Measurements from ENCODE around the gene ZNF609. TPM values are rescaled to one million over a fixed set of nuclear protein-coding genes. Genes with fewer than 3 reads are reported as not detected.

Gene ZNF609
- total RNA-seq, 3 donors from 2014 or later (not counting 1 experiment from before 2014, with no cell fraction given): 40.3 to 59.7 (median 55.3) TPM

- WGBS (ENCODE audit: insufficient coverage): 55% methylated on average over 2 of the region's 3 CpGs
- H3K27ac ChIP-seq (ENCODE audit: low read length): no peak overlapping the region
- no peak overlapping the region for H3K27ac Mint-ChIP-seq
These were observed 229.6 kb downstream of the ZNF609 start for GRCh38 chr15:64690008-64690407.

DNA sequence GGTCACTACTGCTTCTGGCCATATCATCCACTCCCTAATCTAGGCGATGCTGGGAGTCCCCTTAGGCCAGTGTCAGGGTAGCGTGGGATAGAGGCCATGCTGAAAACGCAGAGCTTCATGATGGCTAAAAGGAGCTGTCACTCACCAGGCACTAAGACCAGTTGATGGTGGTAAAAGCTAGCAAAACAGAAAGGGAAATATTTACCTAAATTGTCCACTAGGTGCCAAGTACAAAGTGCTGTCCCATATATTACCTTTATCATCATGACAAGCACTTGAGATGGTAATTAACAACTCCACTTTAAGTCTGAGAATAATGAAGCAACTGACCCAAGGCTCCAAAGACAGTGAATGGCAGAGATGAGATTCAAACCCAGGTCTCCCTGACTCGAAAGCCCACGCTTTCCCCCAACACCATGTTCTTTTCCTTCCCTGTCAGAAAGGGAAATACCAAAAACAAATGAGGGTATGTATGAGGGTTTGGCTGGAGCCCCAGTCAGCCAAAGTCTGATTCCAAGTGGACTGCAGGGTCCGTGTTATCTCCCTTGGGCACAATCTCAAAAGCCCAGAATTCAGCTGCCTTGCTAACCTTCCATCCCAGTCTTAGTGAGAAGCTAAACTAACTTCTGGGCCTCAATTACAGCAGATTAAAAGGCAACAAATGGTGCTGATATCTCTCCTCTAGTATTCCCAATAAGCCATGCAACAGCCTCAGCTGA, 230.4 kb downstream of the ZNF609 start:
- H3K4me3 Mint-ChIP-seq: no peak overlapping the region
- Histone ChIP-seq H3K36me3 (ENCODE audit: control insufficient read depth, insufficient read depth, low read length) (peaks cover 38% of the 10 kb centered on the region), H3K4me1 (ENCODE audit: control insufficient read depth, insufficient read depth, low read length) (peaks cover 13% of the 10 kb centered on the region), H3K27me3 (ENCODE audit: control insufficient read depth, insufficient read depth, low read length) (no peaks in the 10 kb centered on the region), H3K27ac (ENCODE audit: low read length) (no peak overlapping the region), H3K9me3 (ENCODE audit: control insufficient read depth, insufficient read depth, low read length) (no peaks in the 10 kb centered on the region), H3K4me3 (ENCODE audit: low read length) (no peak overlapping the region)
- H3K27ac Mint-ChIP-seq: peak overlapping the region; percentile 45 to 72
- intact Hi-C loops (cut with micrococcal nuclease): no loop called here
- TF ChIP-seq, protein P1, sequence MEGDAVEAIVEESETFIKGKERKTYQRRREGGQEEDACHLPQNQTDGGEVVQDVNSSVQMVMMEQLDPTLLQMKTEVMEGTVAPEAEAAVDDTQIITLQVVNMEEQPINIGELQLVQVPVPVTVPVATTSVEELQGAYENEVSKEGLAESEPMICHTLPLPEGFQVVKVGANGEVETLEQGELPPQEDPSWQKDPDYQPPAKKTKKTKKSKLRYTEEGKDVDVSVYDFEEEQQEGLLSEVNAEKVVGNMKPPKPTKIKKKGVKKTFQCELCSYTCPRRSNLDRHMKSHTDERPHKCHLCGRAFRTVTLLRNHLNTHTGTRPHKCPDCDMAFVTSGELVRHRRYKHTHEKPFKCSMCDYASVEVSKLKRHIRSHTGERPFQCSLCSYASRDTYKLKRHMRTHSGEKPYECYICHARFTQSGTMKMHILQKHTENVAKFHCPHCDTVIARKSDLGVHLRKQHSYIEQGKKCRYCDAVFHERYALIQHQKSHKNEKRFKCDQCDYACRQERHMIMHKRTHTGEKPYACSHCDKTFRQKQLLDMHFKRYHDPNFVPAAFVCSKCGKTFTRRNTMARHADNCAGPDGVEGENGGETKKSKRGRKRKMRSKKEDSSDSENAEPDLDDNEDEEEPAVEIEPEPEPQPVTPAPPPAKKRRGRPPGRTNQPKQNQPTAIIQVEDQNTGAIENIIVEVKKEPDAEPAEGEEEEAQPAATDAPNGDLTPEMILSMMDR (IDR thresholded peaks at IDR 0.05): no peak
- DNase-seq: no peak
- WGBS (ENCODE audit: insufficient coverage): 98% methylated on average over 6 of the region's 6 CpGs
- no peaks in the 10 kb centered on the region for H3K9me3 Mint-ChIP-seq
- H3K27me3 Mint-ChIP-seq (ENCODE audit: low read depth in 2 of 2): no peaks in the 10 kb centered on the region
- no peak for ATAC-seq
- H3K36me3 Mint-ChIP-seq: no peaks in the 10 kb centered on the region
- H3K4me1 Mint-ChIP-seq: peaks cover 11% of the 10 kb centered on the region in 2 donors

More at GRCh38 chr15:64690008-64690407, 229.6 kb downstream of the ZNF609 start:
- Mint-ChIP-seq H3K4me1 (peaks cover 5% of the 10 kb centered on the region in 2 donors), H3K4me3 (no peak overlapping the region), H3K27me3 (ENCODE audit: low read depth in 2 of 2) (no peaks in the 10 kb centered on the region), H3K9me3 (no peaks in the 10 kb centered on the region), H3K36me3 (no peaks in the 10 kb centered on the region)
- ATAC-seq: no peak
- Histone ChIP-seq H3K36me3 (ENCODE audit: control insufficient read depth, insufficient read depth, low read length) (peaks cover 45% of the 10 kb centered on the region), H3K4me1 (ENCODE audit: control insufficient read depth, insufficient read depth, low read length) (peaks cover 13% of the 10 kb centered on the region), H3K27me3 (ENCODE audit: control insufficient read depth, insufficient read depth, low read length) (no peaks in the 10 kb centered on the region), H3K4me3 (ENCODE audit: low read length) (no peak overlapping the region), H3K9me3 (ENCODE audit: control insufficient read depth, insufficient read depth, low read length) (no peaks in the 10 kb centered on the region)
- no peak for DNase-seq
- TF ChIP-seq, protein P1 (IDR thresholded peaks at IDR 0.05): no peak
- intact Hi-C loops (cut with micrococcal nuclease): no loop called here

- Mint-ChIP-seq H3K4me1 (peaks cover 11 to 12% of the 10 kb centered on the region in 2 donors), H3K27ac (peak overlapping the region in 1 of 2 donors; percentile 72), H3K9me3 (no peaks in the 10 kb centered on the region), H3K27me3 (ENCODE audit: low read depth in 2 of 2) (no peaks in the 10 kb centered on the region), H3K36me3 (no peaks in the 10 kb centered on the region), H3K4me3 (no peak overlapping the region)
- Histone ChIP-seq H3K4me3 (ENCODE audit: low read length) (no peak overlapping the region), H3K9me3 (ENCODE audit: control insufficient read depth, insufficient read depth, low read length) (no peaks in the 10 kb centered on the region), H3K36me3 (ENCODE audit: control insufficient read depth, insufficient read depth, low read length) (peaks cover 36% of the 10 kb centered on the region), H3K4me1 (ENCODE audit: control insufficient read depth, insufficient read depth, low read length) (peaks cover 16% of the 10 kb centered on the region), H3K27ac (ENCODE audit: low read length) (no peak overlapping the region), H3K27me3 (ENCODE audit: control insufficient read depth, insufficient read depth, low read length) (no peaks in the 10 kb centered on the region)
- ATAC-seq: peak in 1 of 3 donors; percentile 64
- intact Hi-C loops (cut with micrococcal nuclease): no loop called here
- no peak for DNase-seq
- WGBS (ENCODE audit: insufficient coverage): 67% methylated on average over 9 of the region's 9 CpGs
- TF ChIP-seq, protein P1 (IDR thresholded peaks at IDR 0.05): no peak
These were observed 231.7 kb downstream of the ZNF609 start for GRCh38 chr15:64691896-64692565.
